Activated T-helper 9 cell treated with anti-CD3 and anti-CD28 coated beads, Interleukin-2, amount 50 U/mL, for 16 hours (primary cell): ENCODE measurements around the gene BMX.

ENCODE experiments used
- DNase-seq: peaks from one replicate; pipeline ENCODE4 v3.0.0-alpha.2; 2020; ENCODE audit warnings: low read depth

Gene BMX

DNA sequence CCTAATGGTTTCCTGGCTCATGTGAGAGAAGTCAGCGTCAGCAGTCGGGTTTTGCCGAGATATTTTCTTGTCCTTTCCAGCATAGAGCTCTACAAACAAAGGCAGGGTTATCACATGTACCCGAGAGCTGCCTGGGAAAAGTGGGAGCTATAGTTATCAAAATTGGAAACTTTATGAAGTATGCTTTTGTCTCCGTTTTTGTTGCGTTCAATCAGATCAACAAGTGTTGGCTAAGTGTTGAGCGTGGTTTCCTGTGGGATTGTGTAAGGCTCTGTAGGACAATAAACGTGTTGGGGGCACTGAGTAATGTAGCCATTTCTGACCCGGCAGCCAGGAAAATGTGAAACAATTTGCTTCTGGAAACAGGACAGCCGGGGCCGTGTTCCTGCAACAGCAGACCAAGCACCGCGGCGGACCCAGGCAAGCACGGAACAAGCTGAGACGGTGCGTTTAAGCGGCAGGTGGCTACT, at the start of gene BMX:
TSS of gene BMX (plus strand) at position 311 of the 470 bp plus-strand sequence. CDS start 7,547 bp downstream, outside the sequence.
- DNase-seq: no peak

DNA sequence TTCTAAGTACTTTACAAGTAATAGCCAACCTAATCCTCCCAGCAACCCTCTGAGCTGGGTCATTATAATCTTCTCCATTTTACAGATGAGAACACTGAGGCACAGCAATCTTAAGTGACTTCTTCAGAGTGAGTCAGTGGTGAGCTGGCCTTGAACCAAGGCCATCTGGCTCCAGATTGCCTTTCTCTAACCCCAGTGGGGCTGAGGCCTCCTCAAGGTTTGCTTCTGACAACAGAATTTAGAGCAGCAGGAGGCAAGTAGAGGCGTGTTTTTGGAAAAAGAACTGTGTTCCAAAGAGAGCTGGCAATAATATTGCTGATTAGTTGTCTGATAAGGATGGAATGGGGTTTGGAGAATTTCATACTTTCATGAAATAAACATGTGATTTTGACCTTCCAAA, 48.7 kb upstream of the BMX start:
- DNase-seq: no peak

DNA sequence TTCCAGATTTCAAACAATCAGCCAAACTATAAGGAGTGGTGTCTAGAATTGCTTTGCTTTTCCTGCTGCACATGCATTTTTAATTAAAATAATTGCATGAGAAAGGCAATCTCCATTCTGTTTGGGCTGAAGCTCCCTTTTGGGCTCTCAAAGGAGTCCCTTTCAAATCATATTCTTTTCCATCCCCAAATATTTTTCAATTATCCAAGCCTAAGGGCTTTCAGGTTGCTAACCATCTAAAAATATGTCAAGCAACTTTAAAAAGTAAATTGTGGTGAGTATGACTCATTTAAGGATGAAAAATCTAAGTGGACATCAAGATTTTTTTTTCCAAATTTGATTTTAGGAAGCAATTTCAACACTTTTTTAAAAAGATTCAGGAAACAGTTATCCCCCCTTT, 35.9 kb upstream of the BMX start:
- no peak for DNase-seq

DNA sequence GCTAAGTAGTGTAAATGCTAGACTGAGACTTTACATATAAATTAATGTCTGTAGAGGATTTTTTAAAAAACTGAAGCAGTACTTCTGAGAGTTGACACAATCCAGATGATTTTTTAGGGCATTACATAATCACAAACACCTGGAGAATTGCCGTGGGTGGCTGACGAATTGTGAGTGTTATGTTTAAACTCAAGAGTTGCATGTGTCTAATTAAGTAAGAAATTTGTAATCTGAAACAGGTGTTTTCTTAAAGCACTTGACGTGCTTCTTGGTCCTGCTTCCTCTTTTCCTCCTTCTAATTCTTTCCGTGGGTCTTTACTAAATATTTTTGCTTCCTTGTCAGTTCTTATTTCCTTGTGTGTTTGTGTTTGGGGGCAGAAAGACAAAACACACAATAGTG, 35.3 kb upstream of the BMX start:
- no peak for DNase-seq

DNA sequence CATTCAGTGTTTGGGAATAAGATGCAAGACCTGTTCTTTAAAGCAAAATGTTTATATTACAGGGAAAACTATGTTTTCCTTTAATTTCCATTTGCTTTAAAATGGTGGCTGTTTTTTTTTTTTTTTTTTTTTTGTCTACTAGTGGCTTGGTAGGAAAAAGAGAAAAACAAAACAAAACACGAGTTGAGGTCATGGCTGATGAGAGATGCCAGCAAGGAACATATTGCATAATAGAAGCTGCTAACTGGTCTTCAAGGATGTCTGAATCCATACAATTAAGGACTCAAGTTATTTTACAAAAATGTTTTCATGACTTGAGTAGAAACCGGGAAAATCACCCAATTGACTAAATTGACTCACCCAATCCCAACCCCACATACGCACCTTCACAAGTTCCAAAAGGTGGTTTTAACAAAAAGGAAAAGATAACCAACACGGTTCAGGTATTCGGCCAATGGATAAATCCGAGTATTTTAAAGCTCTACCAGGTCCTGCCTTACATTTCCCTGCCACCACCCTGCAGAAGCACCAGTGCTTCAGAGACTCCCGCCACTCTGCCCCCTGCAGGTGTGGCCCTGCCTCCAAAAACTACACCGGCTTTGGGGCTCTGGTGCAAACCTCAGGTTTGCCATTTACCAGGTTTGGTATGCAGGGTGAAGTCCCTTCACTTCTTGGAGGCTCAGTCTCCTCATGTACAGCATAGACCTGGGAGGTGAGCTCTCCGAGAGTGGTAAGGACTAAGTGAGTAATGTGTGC, 34.5 kb upstream of the BMX start:
- no peak for DNase-seq

DNA sequence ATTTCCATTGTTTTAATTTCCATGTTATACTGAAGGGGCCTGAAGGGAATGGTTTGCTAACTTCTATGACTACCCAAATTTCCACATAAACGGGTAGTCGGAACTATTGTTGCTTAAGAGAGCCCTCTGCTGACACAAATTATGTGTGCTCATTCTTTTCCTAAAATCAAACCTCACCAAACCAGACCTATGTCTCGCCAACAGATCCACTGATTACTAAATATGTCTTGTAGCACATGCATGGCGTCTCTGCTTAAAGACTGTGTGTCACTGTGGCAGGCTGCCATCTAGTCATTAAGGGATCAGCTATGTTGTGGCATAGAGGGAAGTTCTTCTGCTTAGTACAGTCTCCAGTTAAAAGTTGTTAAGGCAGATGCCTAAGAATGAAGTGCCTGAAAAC, 32.6 kb upstream of the BMX start:
- DNase-seq: no peak

DNA sequence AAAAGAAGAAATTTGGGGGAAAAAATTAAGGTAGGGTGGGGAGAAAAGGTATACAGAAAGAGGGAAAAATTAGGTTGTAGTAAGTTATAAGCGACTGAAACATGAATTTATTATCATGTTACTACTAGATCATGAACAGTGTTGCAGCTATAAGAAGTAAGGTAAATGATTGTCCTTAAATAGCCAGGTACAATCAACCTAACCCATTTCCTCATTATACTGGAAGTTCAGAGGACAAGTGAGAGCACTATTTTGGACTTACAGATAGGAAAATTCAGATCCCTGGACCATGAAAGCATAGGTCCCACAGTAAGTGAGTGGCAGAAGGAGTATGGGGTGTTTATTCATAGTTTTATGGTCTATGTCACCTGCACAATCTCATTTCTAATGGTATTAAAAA, 31.0 kb upstream of the BMX start:
- DNase-seq: no peak

DNA sequence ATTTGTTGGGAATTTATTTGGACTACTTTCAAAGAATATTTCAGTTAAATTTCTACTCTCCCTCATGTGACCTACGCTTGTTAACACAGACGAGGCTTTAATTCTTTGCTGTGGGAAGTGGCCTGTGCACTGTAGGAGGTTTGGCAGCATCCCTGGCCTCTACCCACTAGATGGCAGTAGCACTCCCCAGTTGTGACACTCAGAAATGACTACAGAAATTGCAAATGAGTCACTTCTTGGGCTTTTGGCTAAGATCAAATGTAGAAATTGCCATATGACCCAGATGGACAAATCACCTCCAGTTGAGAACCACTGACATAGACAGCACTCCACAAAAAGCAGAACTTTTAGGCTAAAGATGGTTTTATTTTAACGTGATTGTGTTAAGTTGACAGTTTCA, 29.6 kb upstream of the BMX start:
- peak; percentile 33 for DNase-seq

DNA sequence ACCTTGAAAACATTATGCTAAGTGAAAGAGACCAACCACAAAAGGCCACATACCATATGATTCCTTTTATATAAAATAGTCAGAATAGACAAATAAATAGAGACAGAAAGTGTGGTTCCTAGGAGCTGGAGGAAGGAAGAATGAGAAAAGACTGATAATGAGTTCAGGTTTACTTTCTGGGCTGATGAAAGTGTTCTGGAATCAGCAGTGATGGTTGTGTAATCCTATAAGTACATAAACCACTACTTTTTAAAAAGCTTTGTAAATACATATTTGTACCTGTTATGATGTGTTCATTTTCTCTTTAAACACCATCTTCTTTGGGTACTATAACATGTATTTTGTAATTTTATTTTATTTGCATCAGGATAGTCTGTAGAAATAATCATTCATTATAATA, 28.1 kb upstream of the BMX start:
- no peak for DNase-seq

DNA sequence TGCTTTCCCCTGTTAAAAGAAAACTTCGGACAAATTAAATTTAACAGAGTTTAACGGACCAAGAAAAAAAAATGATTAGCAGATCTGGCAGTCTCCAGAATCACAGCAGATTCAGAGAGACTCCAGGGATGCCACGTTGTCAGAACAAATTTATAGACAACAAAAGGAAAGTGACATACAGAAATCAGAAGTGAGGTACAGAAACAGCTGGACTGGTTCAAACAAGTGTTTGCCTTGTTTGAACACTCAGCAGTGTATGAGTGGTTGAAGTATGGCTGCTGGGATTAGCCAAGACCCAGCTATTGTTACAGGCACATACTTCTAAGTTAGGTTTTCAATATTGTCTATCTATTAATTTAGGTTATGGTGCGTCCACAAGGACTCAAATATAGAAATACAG, 26.6 kb upstream of the BMX start:
- no peak for DNase-seq

DNA sequence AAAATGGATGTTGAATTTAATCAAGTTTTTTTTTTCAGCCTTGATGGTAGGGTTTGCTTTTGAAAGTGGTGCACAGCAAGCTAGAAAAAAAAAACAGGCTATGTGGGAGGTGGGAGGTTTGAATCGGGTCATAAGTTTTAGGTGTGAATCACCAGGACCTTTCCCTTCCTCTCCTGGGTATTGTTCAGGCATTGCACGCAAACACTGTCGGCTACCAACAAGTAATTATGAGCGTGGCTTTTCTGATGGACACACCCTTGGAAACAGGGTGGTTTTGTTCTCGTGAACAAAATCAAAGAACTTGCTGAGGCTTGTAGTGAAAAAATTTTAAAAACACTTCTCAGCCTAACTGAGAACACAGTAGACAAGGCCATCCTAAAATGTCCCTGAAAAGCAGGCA, 25.6 kb upstream of the BMX start:
- DNase-seq: no peak

DNA sequence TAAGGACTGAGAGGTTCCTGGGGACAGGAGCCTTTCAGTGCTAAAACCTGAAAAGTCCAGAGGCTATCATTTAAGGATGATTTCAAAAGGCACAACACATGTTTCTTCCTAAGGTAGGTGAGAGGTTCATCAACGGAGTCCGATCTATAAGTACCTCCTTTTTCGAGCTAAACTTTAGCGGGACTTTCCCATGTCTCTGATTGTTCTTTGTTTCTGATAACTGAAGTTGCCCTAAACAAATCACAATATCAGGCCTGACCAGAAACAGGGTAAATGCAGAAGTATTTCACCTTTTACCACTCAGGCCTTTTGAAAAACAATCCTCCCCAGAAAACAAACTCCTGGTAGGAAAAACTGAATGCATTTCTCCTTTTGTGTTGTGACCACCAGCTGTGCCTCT, 25.1 kb upstream of the BMX start:
- DNase-seq: no peak

DNA sequence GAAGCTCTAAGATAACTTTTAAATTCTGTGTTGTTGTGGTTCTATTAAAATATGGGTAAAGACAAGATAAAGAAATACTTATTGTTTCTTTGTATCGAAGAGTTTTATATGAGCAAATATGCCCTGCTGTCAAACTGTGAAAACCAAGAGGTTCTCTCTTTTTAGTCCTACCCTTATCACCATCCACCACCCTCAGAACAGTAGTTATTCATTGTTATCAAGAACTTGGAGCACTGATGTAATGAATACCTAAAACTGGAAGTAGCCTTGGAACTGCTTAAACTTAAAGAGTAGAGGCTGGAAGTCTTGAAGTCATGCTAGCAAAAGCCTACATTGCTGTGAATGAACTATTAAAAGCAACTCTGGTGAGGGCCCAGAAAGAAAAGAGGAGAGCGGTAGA, 16.7 kb upstream of the BMX start:
- DNase-seq: no peak

DNA sequence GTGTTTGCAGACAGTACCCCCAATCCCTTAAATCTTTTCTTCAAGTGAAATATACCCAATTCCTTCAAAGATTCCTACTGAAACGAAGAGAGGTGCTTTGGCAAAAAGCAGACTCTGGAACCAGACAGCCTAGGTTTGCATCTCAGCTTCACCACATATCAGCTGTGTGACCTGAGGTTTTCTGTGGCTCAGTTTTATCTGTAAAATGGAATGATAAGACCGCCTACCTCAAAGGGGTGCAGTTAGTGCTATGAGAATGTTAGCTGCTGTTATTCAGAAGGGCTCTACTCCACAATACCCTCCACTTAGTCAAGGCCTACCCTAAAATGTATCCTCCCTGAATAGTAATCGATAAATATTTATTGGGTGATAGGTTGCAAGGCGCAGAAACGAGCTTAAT, 8.1 kb upstream of the BMX start:
- DNase-seq: no peak

DNA sequence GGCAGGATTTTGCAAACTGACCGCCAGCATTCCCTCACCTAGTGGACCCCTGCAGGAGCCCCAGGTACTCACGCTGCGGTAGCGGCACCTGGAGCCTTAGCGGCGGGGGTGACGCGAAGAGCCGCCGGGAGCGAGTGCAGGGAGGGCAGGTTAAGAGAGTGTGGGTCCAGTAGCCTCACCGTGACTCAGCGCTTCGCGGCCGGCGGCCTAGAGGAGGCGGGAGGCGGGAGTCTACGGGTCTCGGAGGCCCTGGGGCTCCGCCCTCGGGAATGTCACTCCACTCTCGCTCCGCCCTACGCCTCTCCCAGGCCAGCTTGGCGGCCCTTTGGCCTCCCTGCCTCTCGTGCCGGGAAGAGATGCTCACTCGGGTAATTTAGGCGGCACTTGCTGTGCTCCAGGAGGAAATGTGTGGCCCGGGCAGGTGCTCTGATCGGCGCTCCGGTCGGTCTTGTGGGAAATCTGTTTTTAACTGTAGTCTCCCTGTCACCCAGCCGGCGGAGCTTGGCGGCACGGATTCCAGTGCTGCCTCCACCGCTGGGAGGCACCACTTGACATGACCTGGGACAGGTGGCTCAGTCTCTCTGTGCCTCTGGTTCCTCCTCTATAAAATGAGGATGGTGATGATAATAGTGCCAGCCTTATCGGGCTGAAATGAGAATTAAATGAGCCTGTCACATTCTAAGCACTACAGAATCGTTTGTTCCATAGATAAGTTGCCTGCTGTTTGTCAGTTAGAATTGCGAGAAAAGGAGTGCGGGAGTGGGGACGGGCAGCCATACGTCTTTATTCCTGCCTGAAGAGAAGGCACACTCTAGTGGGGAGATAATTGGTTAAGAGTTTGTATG, 7.3 kb upstream of the BMX start, which contains the start of gene PIR:
TSS of gene PIR (minus strand) at position 216 of the 845 bp plus-strand sequence. CDS start 2,076 bp downstream, outside the sequence.
- DNase-seq: peak; percentile 40

DNA sequence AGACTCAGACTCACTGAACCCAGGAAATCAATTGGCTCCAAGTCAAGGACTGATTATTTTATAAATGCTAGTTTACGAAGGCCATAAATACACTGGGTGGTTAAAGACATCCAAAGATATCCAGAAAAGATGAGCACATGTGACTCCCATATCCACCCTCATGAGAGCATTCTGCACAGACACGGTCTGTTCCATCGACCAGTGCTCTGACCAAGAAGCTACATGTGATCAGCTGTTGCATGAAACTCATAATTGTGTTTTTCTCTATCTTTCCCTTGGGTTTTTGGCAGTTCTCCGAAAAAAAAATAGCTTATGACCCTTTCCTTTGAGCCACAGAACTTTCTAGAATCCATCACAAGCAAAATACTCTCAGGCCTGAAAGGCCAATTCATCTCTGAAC, 4.8 kb upstream of the BMX start:
- no peak for DNase-seq

DNA sequence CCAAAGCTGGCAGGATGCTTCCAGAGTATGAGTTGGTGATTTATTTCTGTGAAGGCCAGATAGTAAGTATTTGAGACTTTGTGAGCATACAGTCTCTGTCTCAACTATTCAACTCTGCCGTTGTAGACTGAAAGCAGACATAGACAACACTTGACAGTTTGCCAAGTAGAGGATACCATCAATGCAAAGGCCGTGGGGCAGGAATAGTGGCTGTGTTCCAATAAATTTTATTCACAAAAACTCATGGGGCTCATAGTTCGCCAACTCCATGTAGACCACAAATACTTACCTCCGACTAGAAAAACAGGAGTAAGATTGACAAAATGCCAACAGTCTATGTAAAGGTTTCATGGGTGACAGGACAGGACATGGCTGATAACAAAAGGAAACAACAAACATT, 3.8 kb upstream of the BMX start:
- DNase-seq: no peak

DNA sequence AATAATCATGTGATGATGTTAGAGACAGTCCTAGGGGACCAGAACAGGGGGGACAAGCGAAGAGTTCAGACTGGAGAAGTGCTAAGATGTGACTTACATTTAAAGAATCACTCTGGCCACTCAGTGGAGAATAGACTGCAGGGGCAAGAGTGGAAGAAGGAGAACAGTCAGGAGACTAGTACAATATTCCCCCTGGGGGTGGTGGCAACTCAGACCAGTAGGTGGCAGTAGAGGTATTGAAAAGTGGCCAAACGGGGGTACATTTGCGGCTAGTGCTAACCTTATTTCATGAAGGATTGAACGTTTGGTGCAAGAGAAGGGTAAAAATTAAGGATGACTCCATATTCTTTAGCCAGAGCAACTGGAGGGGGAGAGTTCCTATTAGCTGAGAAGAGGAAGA, 2.7 kb upstream of the BMX start:
- DNase-seq: peak; percentile 5

DNA sequence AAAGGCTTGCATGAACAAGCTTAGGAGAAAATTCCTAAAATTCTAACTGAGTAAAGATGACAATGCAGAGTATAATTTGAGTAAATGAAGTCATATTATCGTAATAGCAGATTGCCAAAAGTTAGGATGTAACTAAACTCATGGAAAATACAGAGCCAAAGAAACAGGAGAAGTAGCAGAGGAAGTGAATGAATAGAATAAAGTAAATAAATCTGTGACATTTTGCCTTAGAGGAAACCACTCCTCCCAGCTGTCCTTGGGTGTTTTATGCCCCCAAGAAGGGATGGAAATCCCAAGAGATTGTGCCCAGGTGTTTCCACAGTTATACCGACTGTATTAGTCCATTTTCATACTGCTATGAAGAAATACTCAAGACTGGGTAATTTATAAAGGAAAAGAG, 1.9 kb upstream of the BMX start:
- DNase-seq: no peak

DNA sequence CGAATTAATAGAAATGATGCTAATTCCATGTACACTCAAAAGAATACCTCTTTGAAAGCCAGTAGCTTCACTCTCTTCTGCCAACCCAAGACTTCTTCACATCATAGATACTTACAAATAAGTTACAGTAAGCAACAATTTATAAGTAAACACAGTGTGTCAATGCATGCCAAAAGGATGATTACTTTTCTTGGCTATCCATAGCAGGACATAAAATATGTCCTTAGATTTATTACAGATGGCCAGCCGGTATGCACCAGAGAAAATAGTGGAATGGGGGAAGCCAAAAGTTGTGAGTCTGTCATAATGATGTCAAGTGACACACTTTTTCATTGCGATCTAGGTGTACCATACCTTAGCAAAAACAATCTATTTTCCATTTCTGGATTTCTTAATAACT, 631 bp upstream of the BMX start:
- DNase-seq: no peak

DNA sequence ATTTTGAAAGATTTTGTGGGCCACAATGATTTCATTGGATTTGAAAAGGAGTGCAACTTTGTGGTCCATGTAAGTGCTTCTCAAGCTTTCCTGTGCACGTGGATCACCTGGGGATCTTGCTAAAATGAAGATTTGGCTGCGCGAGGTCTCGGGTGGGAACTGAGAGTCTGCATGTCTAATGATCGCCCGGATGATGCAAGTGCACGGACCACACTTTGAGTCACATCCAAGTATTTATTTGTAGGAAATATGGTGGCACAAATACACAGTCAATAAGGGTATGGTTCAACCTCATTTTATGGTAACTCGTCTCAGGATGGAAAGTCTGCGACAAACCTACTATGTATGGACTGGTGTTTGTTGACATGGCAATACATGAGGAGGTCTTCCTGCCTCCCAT, 899 bp downstream of the BMX start:
- no peak for DNase-seq

DNA sequence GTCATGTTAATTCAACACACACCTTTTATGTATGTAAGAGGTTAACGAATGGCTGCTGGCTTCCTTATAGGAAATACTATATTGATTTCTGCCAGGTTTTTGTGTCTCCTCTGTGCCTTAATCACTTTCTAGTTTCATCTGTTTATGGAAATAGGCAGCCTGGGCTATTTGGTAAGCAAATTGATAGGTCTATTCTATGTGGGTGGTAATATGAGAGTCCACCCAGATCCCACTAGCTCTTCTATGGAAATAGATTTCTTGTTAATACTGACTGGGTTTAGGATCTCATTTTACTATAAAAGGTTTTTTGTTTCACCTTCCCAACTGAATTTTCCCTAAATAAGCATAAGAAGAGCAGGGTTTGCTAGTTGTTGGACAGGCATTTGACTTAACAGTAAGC, 4.1 kb downstream of the BMX start:
- DNase-seq: no peak

DNA sequence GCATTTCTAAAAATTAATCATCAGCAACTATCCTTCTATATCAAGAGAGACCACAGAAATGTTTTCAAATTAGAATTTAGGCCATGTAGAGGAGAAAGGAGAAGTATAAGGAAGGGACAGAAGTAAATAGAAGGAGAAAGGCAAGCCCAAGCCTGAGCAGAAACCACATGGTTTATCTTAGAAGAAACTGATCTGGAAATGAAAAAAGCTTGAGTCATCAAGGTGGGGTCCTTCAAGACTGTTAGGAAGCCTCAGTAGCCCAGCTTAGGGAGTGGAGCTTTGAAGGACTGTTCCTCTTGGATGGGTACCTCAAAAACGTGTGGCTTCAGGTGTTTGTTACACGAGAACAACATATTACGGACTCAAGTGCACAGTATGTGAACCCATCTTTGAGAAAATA, 4.5 kb downstream of the BMX start:
- DNase-seq: no peak
